Body of pancreas (tissue), 4 donors: Measurements from ENCODE around the gene OPN1LW.
"Not testable (repeated sequence)": the region's sequence is repeated elsewhere in the genome, so short reads cannot be mapped to it uniquely, and the experiment has no call there.

Experiments used
- POLR2A ChIP-seq, 3 donors: fragments of 450-650 bp; IDR thresholded peaks; one replicate each; pipeline ENCODE4 v1.6.1; 2016; ENCODE audit warnings: antibody characterized with exemption in 3 of 3, mild to moderate bottlenecking in 2 of 3
- TF ChIP-seq, protein P1 (sequence below), 7 experiments: fragments of 450-650 bp in 4 of 7; fragments of 200-600 bp in 3 of 7; sonication (generic) in 3 of 7; IDR thresholded peaks; one replicate each; pipeline ENCODE4 v1.5.1; 2016 to 2019; ENCODE audit warnings: antibody characterized with exemption in 7 of 7

DNA sequence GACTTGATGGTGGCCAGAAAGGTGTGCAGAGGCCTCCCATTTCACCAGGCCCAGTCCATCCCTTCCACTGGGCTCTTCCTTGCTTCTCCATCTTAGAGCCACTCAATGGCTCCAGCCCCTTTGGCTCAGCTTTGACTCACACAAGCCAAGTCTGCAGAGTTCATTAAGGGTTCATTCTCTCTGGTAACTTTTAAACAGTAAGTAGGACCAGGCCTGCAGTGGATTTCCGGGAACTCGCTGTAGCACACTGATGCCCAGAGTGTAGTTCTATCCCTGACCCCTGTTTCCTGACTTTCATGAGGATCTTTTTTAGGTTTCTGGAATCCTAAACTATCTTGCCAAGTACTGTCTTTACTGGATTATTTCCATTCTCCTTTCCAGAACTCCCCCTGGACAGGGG is 13.2 kb downstream of the OPN1LW start:
- TF ChIP-seq, protein P1, sequence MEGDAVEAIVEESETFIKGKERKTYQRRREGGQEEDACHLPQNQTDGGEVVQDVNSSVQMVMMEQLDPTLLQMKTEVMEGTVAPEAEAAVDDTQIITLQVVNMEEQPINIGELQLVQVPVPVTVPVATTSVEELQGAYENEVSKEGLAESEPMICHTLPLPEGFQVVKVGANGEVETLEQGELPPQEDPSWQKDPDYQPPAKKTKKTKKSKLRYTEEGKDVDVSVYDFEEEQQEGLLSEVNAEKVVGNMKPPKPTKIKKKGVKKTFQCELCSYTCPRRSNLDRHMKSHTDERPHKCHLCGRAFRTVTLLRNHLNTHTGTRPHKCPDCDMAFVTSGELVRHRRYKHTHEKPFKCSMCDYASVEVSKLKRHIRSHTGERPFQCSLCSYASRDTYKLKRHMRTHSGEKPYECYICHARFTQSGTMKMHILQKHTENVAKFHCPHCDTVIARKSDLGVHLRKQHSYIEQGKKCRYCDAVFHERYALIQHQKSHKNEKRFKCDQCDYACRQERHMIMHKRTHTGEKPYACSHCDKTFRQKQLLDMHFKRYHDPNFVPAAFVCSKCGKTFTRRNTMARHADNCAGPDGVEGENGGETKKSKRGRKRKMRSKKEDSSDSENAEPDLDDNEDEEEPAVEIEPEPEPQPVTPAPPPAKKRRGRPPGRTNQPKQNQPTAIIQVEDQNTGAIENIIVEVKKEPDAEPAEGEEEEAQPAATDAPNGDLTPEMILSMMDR (IDR thresholded peaks at IDR 0.05), result not testable (repeated sequence)
- not testable (repeated sequence) for TF ChIP-seq POLR2A (IDR thresholded peaks at IDR 0.05)
